PFSK-1 (cell line): ENCODE data around the gene LYRM1.

ENCODE experiments used
- POLR2AphosphoS5 ChIP-seq: IDR thresholded peaks from 2 replicates; pipeline ENCODE4 v1.6.1; 2012; ENCODE audit warnings: low read depth, mild to moderate bottlenecking, control low read depth, low read length, moderate library complexity
- REST ChIP-seq, 2 experiments: IDR thresholded peaks; 2 replicates each; pipeline versions ENCODE4 v1.6.1 to v1.8.0; 2011 to 2012; ENCODE audit warnings: low read depth in 2 of 2, low read length in 2 of 2, control low read depth in 1 of 2, inconsistent platforms in 1 of 2, mild to moderate bottlenecking in 1 of 2, moderate library complexity in 1 of 2; ENCODE audit not compliant: insufficient read depth in 1 of 2
- TAF1 ChIP-seq: IDR thresholded peaks from 2 replicates; pipeline ENCODE4 v1.6.1; 2012; ENCODE audit warnings: low read length, control low read depth, borderline replicate concordance; ENCODE audit not compliant: insufficient read depth

GRCh38 chr16:20902426-20902825, 1.9 kb downstream of the LYRM1 start:
- TF ChIP-seq POLR2AphosphoS5 = no peak
- no peak for TF ChIP-seq REST (IDR thresholded peaks at IDR 0.05; ENCODE audit: insufficient read depth in 1 of 2, low read depth in 2 of 2, low read length in 2 of 2)
- no peak for TF ChIP-seq TAF1
